Gastrocnemius medialis (tissue), 4 donors: ENCODE measurements around the gene CBX2. TPM values are rescaled to one million over a fixed set of nuclear protein-coding genes. Genes with fewer than 3 reads are reported as not detected.

Experiments used
- ATAC-seq, 2 donors: fragments of 150-250 bp; one replicate each; pipeline ENCODE4 v1.9.1; 2016
- DNase-seq, 2 donors: peaks; one replicate each; pipeline ENCODE4 v3.0.0-alpha.2; 2019
- H3K27ac ChIP-seq, 4 donors: fragments of 200-600 bp; sonication (generic); 1 replicate in 1 of 4; 2 replicates in 3 of 4; pipeline ENCODE4 v1.5.1; 2016 to 2018; ENCODE audit warnings: mild to moderate bottlenecking in 2 of 4, moderate library complexity in 1 of 4
- H3K27me3 ChIP-seq, 3 donors: fragments of 200-600 bp; sonication (generic) in 2 of 3; 1 replicate in 1 of 3; 2 replicates in 2 of 3; pipeline versions ENCODE4 v1.5.1 to v1.6.0; 2016 to 2019; ENCODE audit warnings: mild to moderate bottlenecking in 1 of 3, moderate library complexity in 1 of 3
- H3K36me3 ChIP-seq, 2 donors: fragments of 200-600 bp; sonication (generic) in 1 of 2; one replicate each; pipeline ENCODE4 v1.5.1; 2017 to 2018
- H3K4me1 ChIP-seq, 2 donors: fragments of 200-600 bp; sonication (generic) in 1 of 2; one replicate each; pipeline ENCODE4 v1.5.1; 2016 to 2017; ENCODE audit warnings: mild to moderate bottlenecking in 2 of 2
- H3K4me3 ChIP-seq, 4 donors: fragments of 200-600 bp; sonication (generic) in 3 of 4; 1 replicate in 1 of 4; 2 replicates in 3 of 4; pipeline ENCODE4 v1.5.1; 2016 to 2019; ENCODE audit warnings: mild to moderate bottlenecking in 2 of 4
- H3K9me3 ChIP-seq, 3 donors: fragments of 200-600 bp; sonication (generic) in 2 of 3; 1 replicate in 1 of 3; 2 replicates in 2 of 3; pipeline ENCODE4 v1.5.1; 2016 to 2019
- POLR2A ChIP-seq, 2 donors: fragments of 450-650 bp; IDR thresholded peaks; one replicate each; pipeline ENCODE4 v1.6.1; 2017; ENCODE audit warnings: antibody characterized with exemption in 2 of 2, mild to moderate bottlenecking in 2 of 2, moderate library complexity in 2 of 2
- in situ Hi-C, 4 donors: fragments of 200-750 bp; cut with MboI; loops; one replicate each; pipeline versions ENCODE4 v1.15.0 to v1.8.0; 2017; ENCODE audit warnings: low sequenced_read_pairs in 4 of 4
- intact Hi-C: fragments of 100-400 bp; cut with DNase I; formaldehyde crosslinking; loops from one replicate; pipeline ENCODE4 v1.15.1; 2023; ENCODE audit warnings: low total_unique reads
- total RNA-seq, 4 donors: library from RNA; depleted of rRNA; stranded (reverse); fragments of >200 nt; gene quantifications; one replicate each; pipeline versions ENCODE4 v1.1.0 to v1.2.3, GENCODE V29; 2016
- TF ChIP-seq, protein P1 (sequence below), 5 experiments: fragments of 450-650 bp in 3 of 5; fragments of 200-600 bp in 2 of 5; sonication (generic) in 2 of 5; IDR thresholded peaks in 4 of 5; conservative IDR thresholded peaks in 1 of 5; 1 replicate in 4 of 5; 2 replicates in 1 of 5; pipeline ENCODE4 v1.5.1; 2016 to 2019; ENCODE audit warnings: antibody characterized with exemption in 5 of 5, mild to moderate bottlenecking in 3 of 5, moderate library complexity in 3 of 5

Gene CBX2
- total RNA-seq, 4 donors from 2014 or later, result 0.13 to 1.1 (median 0.42) TPM; not detected in 1

DNA sequence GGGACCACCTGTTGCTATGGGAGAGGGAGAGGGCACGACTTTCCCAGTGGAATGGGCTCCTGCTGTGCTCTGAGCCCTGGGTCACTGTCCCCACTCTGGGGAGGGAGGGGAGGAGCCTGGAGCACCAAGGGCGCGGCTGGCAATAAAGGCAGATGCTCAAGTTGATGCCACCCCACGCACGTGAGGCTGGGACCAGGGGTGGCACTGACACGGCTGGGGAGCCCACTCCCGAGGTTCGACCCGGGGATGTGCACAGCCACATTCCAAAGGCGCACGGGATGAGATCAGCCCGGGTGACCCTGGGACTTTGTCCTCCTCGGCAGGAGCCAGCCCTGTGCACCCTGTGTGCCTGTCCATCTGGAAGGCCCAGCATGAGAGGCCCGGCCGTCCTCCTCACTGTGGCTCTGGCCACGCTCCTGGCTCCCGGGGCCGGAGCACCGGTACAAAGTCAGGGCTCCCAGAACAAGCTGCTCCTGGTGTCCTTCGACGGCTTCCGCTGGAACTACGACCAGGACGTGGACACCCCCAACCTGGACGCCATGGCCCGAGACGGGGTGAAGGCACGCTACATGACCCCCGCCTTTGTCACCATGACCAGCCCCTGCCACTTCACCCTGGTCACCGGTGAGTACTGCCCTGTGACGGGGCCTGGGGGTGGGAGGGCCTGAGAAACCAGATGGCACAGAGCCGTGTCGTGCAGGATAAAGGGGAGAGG is 47.0 kb upstream of the CBX2 start, which contains the start of gene ENPP7:
TSS of gene ENPP7 (plus strand) at position 175 of the 715 bp plus-strand sequence. CDS start at position 372, 197 bp downstream.
- no peak within 1 kb of the TSS for H3K4me3 ChIP-seq
- no peak within 1 kb of the TSS for H3K27ac ChIP-seq
- no peaks in the 10 kb centered on the region for H3K27me3 ChIP-seq
- intact Hi-C loops, result no loop called here
- no peaks in the 10 kb centered on the region for H3K36me3 ChIP-seq
- in situ Hi-C loops, result no loop called here
- no peaks in the 10 kb centered on the region for H3K9me3 ChIP-seq
- no peak for ATAC-seq
- no peak for DNase-seq
- H3K4me1 ChIP-seq, result no peaks in the 10 kb centered on the region
- no peak for TF ChIP-seq POLR2A (IDR thresholded peaks at IDR 0.05)
- TF ChIP-seq, protein P1, sequence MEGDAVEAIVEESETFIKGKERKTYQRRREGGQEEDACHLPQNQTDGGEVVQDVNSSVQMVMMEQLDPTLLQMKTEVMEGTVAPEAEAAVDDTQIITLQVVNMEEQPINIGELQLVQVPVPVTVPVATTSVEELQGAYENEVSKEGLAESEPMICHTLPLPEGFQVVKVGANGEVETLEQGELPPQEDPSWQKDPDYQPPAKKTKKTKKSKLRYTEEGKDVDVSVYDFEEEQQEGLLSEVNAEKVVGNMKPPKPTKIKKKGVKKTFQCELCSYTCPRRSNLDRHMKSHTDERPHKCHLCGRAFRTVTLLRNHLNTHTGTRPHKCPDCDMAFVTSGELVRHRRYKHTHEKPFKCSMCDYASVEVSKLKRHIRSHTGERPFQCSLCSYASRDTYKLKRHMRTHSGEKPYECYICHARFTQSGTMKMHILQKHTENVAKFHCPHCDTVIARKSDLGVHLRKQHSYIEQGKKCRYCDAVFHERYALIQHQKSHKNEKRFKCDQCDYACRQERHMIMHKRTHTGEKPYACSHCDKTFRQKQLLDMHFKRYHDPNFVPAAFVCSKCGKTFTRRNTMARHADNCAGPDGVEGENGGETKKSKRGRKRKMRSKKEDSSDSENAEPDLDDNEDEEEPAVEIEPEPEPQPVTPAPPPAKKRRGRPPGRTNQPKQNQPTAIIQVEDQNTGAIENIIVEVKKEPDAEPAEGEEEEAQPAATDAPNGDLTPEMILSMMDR (IDR thresholded peaks at IDR 0.05 in 4 of 5, conservative IDR thresholded peaks at IDR 0.05 in 1 of 5), result no peak

DNA sequence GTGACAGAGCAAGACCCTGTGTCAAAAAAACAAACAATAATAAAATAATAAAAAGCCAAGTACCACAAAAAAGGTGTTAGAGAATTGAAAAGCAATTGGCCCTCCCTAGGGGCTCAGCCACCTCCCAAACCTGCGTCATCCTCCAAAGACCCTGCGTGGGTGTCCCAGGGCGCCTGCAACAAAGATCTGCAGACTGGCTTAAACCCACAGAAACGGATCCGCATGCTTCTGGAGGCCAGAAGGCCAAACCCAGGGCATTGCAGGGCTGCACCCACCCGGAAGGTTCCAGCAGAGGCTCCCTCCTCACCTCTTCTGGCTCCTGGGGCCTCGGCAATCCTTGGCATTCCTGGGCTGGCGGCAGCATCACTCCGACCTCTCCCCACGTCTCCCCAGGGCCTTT is 45.7 kb upstream of the CBX2 start:
- Histone ChIP-seq H3K27me3 (no peaks in the 10 kb centered on the region), H3K9me3 (no peaks in the 10 kb centered on the region), H3K4me1 (no peaks in the 10 kb centered on the region), H3K4me3 (no peak overlapping the region), H3K27ac (no peak overlapping the region), H3K36me3 (no peaks in the 10 kb centered on the region)
- TF ChIP-seq, protein P1 (IDR thresholded peaks at IDR 0.05 in 4 of 5, conservative IDR thresholded peaks at IDR 0.05 in 1 of 5), result no peak
- TF ChIP-seq POLR2A (IDR thresholded peaks at IDR 0.05), result no peak
- in situ Hi-C loops (no loop called here), intact Hi-C loops (no loop called here)
- DNase-seq (no peak), ATAC-seq (no peak)

DNA sequence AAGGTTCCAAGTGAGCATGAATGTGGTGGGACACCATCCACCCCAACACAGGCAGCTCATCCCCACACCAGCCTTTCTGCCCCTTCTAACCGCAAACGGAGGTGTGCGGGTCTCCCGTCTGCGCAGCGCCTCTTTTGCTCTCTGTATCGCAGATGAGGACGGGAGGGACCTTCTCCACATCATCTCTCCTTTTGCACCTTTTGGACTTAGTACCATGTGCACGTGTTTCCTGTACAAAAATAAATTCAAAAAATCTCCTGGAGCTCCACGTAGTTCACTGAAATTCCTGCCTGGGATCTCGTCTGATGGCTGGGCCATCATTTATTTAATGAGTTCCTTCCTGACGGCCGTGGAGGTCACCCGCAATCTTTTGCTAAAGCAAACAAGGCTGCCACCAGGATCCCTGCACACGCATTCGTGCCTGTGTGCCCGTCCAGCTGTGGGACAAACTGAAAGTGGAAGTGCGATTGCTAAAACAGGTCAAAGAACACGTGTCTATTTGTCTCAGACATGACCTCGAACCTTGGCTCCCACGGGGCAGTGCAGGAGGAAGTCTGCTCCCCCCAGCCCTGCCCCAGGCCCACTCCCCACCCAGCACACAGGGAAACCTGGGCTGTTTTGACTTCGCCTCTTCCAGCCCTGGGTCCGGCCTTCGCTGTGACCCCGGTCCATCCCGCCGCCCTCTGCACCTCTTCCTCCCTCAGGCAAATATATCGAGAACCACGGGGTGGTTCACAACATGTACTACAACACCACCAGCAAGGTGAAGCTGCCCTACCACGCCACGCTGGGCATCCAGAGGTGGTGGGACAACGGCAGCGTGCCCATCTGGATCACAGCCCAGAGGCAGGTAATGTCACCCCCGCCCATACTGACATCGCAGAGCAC is 44.9 kb upstream of the CBX2 start:
- intact Hi-C loops (no loop called here), in situ Hi-C loops (no loop called here)
- no peak for DNase-seq
- Histone ChIP-seq H3K36me3 (no peaks in the 10 kb centered on the region), H3K4me1 (no peaks in the 10 kb centered on the region), H3K27me3 (peaks cover 0 to 4% (median 3%) of the 10 kb centered on the region in 3 donors), H3K27ac (no peak overlapping the region), H3K9me3 (no peaks in the 10 kb centered on the region), H3K4me3 (peak overlapping the region in 2 of 4 donors; percentile 21 to 32)
- no peak for TF ChIP-seq POLR2A (IDR thresholded peaks at IDR 0.05)
- TF ChIP-seq, protein P1 (IDR thresholded peaks at IDR 0.05 in 4 of 5, conservative IDR thresholded peaks at IDR 0.05 in 1 of 5), result no peak
- ATAC-seq, result no peak

DNA sequence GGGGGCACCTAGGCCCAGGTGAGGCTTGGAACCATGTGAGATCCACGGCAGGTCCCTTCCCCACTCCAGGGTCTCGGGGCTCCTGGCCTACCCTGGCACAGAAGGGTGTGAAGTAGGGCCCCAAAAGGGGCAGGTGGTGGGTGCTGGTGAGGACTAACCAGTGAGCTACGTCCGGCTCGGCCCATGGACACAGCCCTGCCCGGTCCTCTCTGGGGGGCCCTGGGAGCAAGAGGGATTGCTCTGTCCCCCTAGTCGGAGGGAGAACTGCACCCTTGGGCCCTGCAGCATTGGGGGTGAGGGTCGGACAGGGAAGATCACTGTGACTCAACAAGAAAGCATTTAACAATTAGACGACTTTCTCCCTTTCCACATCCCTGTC is 44.3 kb upstream of the CBX2 start:
- DNase-seq, result no peak
- no peak overlapping the region for H3K4me3 ChIP-seq
- H3K27ac ChIP-seq, result no peak overlapping the region
- H3K27me3 ChIP-seq, result peaks cover 4 to 9% (median 6%) of the 10 kb centered on the region in 3 donors
- in situ Hi-C loops (no loop called here), intact Hi-C loops (no loop called here)
- TF ChIP-seq, protein P1 (IDR thresholded peaks at IDR 0.05 in 4 of 5, conservative IDR thresholded peaks at IDR 0.05 in 1 of 5), result no peak
- no peak for TF ChIP-seq POLR2A (IDR thresholded peaks at IDR 0.05)
- no peaks in the 10 kb centered on the region for H3K9me3 ChIP-seq
- H3K4me1 ChIP-seq, result no peaks in the 10 kb centered on the region
- no peak for ATAC-seq
- H3K36me3 ChIP-seq, result no peaks in the 10 kb centered on the region
